Thoracic aorta (tissue), 2 donors: Measurements from ENCODE around the gene SYP. TPM values are rescaled to one million over a fixed set of nuclear protein-coding genes. Genes with fewer than 3 reads are reported as not detected.

Source experiments
- ATAC-seq: fragments of 150-250 bp; one replicate; pipeline ENCODE4 v1.8.0; 2017; ENCODE audit warnings: low read depth; ENCODE audit not compliant: insufficient number of reproducible peaks, low FRiP score
- DNase-seq: peaks from one replicate; pipeline ENCODE4 v3.0.0-alpha.2; 2020; ENCODE audit warnings: low spot score
- H3K27ac ChIP-seq, 2 donors: fragments of 200-600 bp; sonication (generic); 1 replicate in 1 of 2; 2 replicates in 1 of 2; pipeline ENCODE4 v1.5.1; 2016; ENCODE audit warnings: mild to moderate bottlenecking in 2 of 2, moderate library complexity in 2 of 2
- H3K27me3 ChIP-seq: fragments of 200-600 bp; sonication (generic); replicated peaks from 2 replicates; pipeline ENCODE4 v1.6.0; 2016; ENCODE audit warnings: mild to moderate bottlenecking; ENCODE audit not compliant: insufficient read depth
- H3K36me3 ChIP-seq: fragments of 200-600 bp; sonication (generic); one replicate; pipeline ENCODE4 v1.5.1; 2016
- H3K4me1 ChIP-seq, 2 donors: fragments of 200-600 bp; sonication (generic); 1 replicate in 1 of 2; 2 replicates in 1 of 2; pipeline versions ENCODE4 v1.5.1 to v1.6.0; 2016; ENCODE audit warnings: low read depth in 2 of 2, mild to moderate bottlenecking in 1 of 2; ENCODE audit not compliant: control insufficient read depth in 1 of 2
- H3K4me3 ChIP-seq: fragments of 200-600 bp; sonication (generic); 2 replicates; pipeline ENCODE4 v1.5.1; 2016; ENCODE audit warnings: mild to moderate bottlenecking
- H3K9me3 ChIP-seq: fragments of 200-600 bp; sonication (generic); 2 replicates; pipeline ENCODE4 v1.5.1; 2016
- total RNA-seq, 2 donors: library from RNA; depleted of rRNA; stranded (reverse); fragments of >200 nt; gene quantifications; one replicate each; pipeline versions ENCODE4 v1.1.0 to v1.2.3, GENCODE V29; 2016
- TF ChIP-seq, protein P1 (sequence below): fragments of 200-600 bp; sonication (generic); IDR thresholded peaks from one replicate; pipeline ENCODE4 v1.5.1; 2019; ENCODE audit warnings: antibody characterized with exemption

The SYP gene
- total RNA-seq, 2 donors from 2014 or later: 3.2 to 6.9 TPM

DNA sequence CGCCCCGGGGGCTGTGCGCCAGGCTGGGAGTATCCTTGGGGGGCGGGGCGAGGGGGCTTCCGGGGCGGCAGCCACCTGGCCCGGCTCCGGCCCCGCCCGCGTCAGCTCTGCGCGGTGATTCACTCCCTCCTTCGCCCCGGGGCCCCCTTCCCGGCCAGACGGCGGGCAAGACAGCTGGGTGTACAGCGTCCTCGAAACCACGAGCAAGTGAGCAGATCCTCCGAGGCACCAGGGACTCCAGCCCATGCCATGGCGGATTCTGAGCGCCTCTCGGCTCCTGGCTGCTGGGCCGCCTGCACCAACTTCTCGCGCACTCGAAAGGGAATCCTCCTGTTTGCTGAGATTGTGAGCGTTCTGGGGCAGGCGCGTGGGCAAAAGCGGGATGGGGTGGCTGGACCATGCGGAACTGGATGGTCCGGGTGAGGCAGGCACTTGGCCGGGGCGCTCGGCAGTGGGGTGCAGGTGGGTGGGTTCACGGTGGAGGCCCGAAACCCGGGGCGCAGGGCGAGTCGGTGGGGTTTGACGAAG lies 28.2 kb downstream of the SYP start, which contains the start of gene PLP2:
TSS of gene PLP2 (plus strand) at position 147 of the 528 bp plus-strand sequence. CDS start at position 250, 103 bp downstream.
- Histone ChIP-seq H3K9me3 (no peaks in the 10 kb centered on the region), H3K27me3 (no peaks in the 10 kb centered on the region), H3K4me1 (peaks cover 5 to 36% of the 10 kb centered on the region in 2 donors), H3K27ac (peak within 1 kb of the TSS; percentile 92 to 96), H3K4me3 (peak within 1 kb of the TSS; percentile 87), H3K36me3 (peaks cover 9% of the 10 kb centered on the region)
- DNase-seq (no peak), ATAC-seq (peak; percentile 62)
- TF ChIP-seq, protein P1, sequence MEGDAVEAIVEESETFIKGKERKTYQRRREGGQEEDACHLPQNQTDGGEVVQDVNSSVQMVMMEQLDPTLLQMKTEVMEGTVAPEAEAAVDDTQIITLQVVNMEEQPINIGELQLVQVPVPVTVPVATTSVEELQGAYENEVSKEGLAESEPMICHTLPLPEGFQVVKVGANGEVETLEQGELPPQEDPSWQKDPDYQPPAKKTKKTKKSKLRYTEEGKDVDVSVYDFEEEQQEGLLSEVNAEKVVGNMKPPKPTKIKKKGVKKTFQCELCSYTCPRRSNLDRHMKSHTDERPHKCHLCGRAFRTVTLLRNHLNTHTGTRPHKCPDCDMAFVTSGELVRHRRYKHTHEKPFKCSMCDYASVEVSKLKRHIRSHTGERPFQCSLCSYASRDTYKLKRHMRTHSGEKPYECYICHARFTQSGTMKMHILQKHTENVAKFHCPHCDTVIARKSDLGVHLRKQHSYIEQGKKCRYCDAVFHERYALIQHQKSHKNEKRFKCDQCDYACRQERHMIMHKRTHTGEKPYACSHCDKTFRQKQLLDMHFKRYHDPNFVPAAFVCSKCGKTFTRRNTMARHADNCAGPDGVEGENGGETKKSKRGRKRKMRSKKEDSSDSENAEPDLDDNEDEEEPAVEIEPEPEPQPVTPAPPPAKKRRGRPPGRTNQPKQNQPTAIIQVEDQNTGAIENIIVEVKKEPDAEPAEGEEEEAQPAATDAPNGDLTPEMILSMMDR: no peak

DNA sequence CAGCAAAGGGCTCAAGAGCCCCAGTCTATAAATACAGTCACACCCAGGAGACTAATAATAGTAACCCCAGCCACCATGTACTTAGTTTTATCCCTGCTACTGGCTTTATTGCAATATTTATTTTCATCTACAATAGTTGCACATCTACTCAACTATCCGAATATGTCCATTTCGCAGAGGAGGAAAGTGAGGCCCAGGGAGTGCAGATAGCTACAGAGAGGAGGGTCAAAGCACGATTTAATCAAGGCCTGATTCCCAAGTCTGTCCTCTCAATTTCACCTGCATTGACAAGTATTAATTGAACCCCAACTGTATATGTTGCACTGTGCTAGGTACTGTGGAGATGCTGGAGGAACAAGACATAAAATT lies 32.3 kb downstream of the SYP start:
- Histone ChIP-seq H3K4me3 (peak overlapping the region; percentile 72), H3K4me1 (peaks cover 5 to 11% of the 10 kb centered on the region in 2 donors), H3K27me3 (no peaks in the 10 kb centered on the region), H3K27ac (peak overlapping the region; percentile 85 to 93), H3K9me3 (no peaks in the 10 kb centered on the region), H3K36me3 (no peaks in the 10 kb centered on the region)
- ATAC-seq: no peak
- TF ChIP-seq, protein P1: no peak
- no peak for DNase-seq

DNA sequence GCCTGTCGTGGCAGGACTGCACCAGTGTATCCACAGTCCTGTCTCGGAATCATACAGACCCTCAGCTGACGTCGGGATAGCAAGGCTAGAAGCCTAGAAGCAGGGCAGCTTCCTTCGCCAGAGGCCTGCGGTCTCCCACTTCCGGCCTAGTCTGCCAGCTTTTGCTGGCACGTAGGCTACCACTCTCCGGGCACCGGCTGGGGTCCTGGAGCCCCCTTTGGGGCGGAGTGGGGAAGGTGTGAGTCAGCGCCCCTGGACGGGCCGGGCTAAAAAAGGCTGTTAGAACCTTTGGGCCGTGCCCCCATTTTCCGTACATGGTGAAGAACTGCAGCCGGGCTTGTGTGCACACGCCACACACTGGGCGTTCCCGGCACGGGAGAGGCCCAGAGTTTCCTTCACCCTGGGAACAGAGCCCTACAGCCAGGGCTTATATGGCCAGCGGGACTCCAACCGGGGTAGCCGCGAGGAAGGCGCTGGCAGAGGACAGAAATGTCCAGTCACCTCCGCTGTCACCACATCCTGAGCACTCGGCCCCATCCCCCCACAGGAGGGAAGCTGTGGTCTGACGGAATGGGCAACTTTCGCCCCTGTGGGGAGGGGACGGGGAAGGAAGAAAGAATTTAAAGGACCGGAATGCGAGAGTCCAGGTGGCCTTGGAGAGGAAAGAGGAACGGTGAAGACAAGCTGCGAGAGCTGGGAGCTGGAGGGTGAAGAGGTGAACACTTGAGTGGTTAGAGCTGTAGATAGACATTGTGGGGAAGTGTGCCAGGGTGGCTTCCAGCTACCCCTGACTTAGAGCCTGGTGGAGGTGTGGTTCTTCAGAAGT lies 32.9 kb downstream of the SYP start:
- Histone ChIP-seq H3K4me1 (peaks cover 5 to 11% of the 10 kb centered on the region in 2 donors), H3K4me3 (peak overlapping the region; percentile 72), H3K36me3 (no peaks in the 10 kb centered on the region), H3K27me3 (no peaks in the 10 kb centered on the region), H3K9me3 (no peaks in the 10 kb centered on the region), H3K27ac (peak overlapping the region; percentile 85 to 93)
- TF ChIP-seq, protein P1: no peak
- DNase-seq (peak; percentile 47), ATAC-seq (peak; percentile 25)

DNA sequence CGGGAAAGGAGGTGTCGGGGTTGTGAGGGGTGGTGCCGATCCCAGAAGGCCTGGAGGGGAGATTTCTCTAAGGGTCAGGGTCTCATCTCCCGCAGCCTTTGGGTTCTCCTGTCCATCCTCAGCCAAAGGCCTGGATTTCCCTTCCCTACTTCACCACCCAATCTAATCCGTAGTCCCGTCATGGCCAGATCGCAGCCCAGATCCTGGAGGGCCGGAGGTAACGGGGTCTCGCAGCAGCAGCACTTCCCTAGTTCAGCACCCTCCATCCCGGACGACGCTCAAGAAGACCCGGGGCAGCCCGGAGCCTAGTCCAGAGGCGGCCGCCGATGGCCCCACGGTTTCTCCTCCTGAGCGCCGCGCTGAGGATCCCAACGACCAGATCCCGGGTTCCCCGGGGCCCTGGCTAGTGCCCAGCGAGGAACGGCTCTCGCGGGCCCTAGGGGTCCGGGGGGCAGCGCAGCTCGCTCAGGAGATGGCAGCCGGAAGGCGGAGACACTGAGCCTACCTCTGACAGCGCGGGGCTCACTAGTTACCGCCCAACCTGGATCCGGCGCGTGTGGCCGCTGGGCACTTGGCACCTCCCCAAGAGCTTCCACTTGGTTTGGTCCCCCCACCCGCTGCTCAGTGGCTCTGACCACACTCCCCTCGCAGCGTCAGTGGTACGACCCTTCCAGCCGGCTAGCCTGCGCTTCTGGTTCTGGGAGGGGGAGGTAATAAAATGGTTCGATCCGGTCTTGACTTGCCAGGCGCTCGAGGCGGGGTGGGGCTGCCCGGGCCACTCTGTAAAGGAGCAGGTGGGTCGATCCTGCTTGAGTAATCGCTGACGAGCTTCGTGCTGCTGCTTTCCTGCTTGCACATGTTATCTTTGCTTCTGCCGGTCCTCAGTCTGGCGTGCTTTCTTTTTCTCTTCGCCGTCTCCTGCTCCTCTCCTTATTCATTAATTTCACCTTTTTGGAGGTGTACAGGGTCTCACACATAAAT lies 33.8 kb downstream of the SYP start:
- Histone ChIP-seq H3K4me1 (peaks cover 5 to 11% of the 10 kb centered on the region in 2 donors), H3K4me3 (peak overlapping the region; percentile 72), H3K27ac (peak overlapping the region; percentile 85 to 93), H3K27me3 (no peaks in the 10 kb centered on the region), H3K36me3 (no peaks in the 10 kb centered on the region), H3K9me3 (no peaks in the 10 kb centered on the region)
- TF ChIP-seq, protein P1: no peak
- ATAC-seq (no peak), DNase-seq (no peak)
